ENCODE results near the gene NUTM2D. TPM values are rescaled to one million over a fixed set of nuclear protein-coding genes. Genes with fewer than 3 reads are reported as not detected.
"Not testable (repeated sequence)": the region's sequence is repeated elsewhere in the genome, so short reads cannot be mapped to it uniquely, and the experiment has no call there.

The NUTM2D gene
- total and polyA plus RNA-seq, 9 of the 15 experiments (the other 6 are each of a cell fraction or from before 2014, with no cell fraction given): 0.01 to 8.6 (median 5.3) TPM

GRCh38 chr10:87329131-87329530, 28.4 kb upstream of the NUTM2D start:
- DNase-seq (ENCODE audit: extremely low read depth in 1 of 4, low spot score in 3 of 4); H3K4me1 ChIP-seq (replicated peaks in 1 of 2; ENCODE audit: control insufficient read depth in 2 of 2, insufficient read depth in 2 of 2, low read length in 2 of 2); in situ Hi-C loops (cut with MboI); H3K4me2 ChIP-seq (ENCODE audit: insufficient read depth, low read length); H4K20me1 ChIP-seq (replicated peaks; ENCODE audit: control insufficient read depth, insufficient read depth, low read length); FAIRE-seq; intact Hi-C loops (cut with micrococcal nuclease); POLR2A ChIA-PET; H3K27ac ChIP-seq (ENCODE audit: extremely low read depth, low read depth, low read length); ATAC-seq; H3K9me3 ChIP-seq (replicated peaks; ENCODE audit: control insufficient read depth, insufficient read depth, low read depth, low read length); H3K9ac ChIP-seq (ENCODE audit: insufficient read depth in 1 of 2, low read depth in 2 of 2, low read length in 2 of 2); BruUV-seq (replicated peaks); H3K9me1 ChIP-seq (ENCODE audit: control insufficient read depth, insufficient read depth, low read length); H3K36me3 ChIP-seq (ENCODE audit: control insufficient read depth, insufficient read depth, low read length); H3K27me3 ChIP-seq (ENCODE audit: control insufficient read depth in 2 of 2, insufficient read depth in 2 of 2, low read length in 2 of 2); H3K79me2 ChIP-seq (ENCODE audit: control insufficient read depth, insufficient read depth, low read length); H3K4me3 ChIP-seq; CTCF ChIA-PET (ENCODE audit: low intra/inter-chr PET ratio); H2AFZ ChIP-seq (ENCODE audit: low read depth, low read length); TF ChIP-seq PBX2 (CRISPR knock-in tag; IDR thresholded peaks at IDR 0.05; ENCODE audit: low read depth): not testable (repeated sequence)
- TF ChIP-seq PKNOX1 (IDR thresholded peaks at IDR 0.05) (peak; percentile 84), MEIS2 (IDR thresholded peaks at IDR 0.05; ENCODE audit: partially characterized antibody) (peak; percentile 65), PBX2 (tag; conservative IDR thresholded peaks at IDR 0.05; ENCODE audit: low read depth) (peak; percentile 49; the same call in 1 of the 2 replicates)
- 57% methylated on average over 1 of the region's 2 CpGs for WGBS (ENCODE audit: insufficient coverage, low coverage, missing lambda C conversion rate)

DNA sequence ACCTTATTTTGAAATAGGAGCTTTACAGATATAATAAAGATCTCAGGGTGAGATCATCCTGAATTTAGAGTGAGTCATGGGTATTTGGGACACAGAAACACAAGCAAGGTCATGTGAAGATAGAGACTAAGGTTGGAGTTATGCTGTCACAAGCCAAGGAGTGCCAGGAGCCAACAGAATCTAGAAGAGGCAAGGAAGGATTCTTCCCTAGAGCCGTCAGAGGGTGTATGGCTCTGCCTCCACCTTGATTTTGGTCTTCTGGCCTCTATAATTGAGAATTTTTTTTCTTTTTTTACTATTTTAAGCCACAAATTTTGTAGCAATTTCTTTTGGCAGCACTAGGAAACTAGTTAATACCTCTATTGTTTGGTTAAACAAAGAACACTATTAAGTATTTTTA, 24.9 kb upstream of the NUTM2D start:
- in situ Hi-C loops (cut with MboI); FAIRE-seq: not testable (repeated sequence)
- WGBS (ENCODE audit: insufficient coverage, low coverage, missing lambda C conversion rate): 88% methylated on average over 1 of the region's 1 CpG

More for the DNA sequence above, 24.9 kb upstream of the NUTM2D start:
- BruUV-seq (replicated peaks); H3K9me1 ChIP-seq (ENCODE audit: control insufficient read depth, insufficient read depth, low read length); intact Hi-C loops (cut with micrococcal nuclease); H3K4me1 ChIP-seq (replicated peaks in 1 of 2; ENCODE audit: control insufficient read depth in 2 of 2, insufficient read depth in 2 of 2, low read length in 2 of 2); POLR2A ChIA-PET; ATAC-seq; H3K4me3 ChIP-seq; H2AFZ ChIP-seq (ENCODE audit: low read depth, low read length); CTCF ChIA-PET (ENCODE audit: low intra/inter-chr PET ratio); H3K27me3 ChIP-seq (ENCODE audit: control insufficient read depth in 2 of 2, insufficient read depth in 2 of 2, low read length in 2 of 2); DNase-seq (ENCODE audit: extremely low read depth in 1 of 4, low spot score in 3 of 4); H3K36me3 ChIP-seq (ENCODE audit: control insufficient read depth, insufficient read depth, low read length); H3K27ac ChIP-seq (ENCODE audit: extremely low read depth, low read depth, low read length); H3K9ac ChIP-seq (ENCODE audit: insufficient read depth in 1 of 2, low read depth in 2 of 2, low read length in 2 of 2); H3K4me2 ChIP-seq (ENCODE audit: insufficient read depth, low read length); H3K79me2 ChIP-seq (ENCODE audit: control insufficient read depth, insufficient read depth, low read length); H4K20me1 ChIP-seq (replicated peaks; ENCODE audit: control insufficient read depth, insufficient read depth, low read length); H3K9me3 ChIP-seq (replicated peaks; ENCODE audit: control insufficient read depth, insufficient read depth, low read depth, low read length): not testable (repeated sequence)
